ENCODE results near the gene TLE1. TPM values are rescaled to one million over a fixed set of nuclear protein-coding genes. Genes with fewer than 3 reads are reported as not detected.

Gene TLE1
- total RNA-seq, 3 donors from 2014 or later: 42.9 to 51.8 (median 47.3) TPM

DNA sequence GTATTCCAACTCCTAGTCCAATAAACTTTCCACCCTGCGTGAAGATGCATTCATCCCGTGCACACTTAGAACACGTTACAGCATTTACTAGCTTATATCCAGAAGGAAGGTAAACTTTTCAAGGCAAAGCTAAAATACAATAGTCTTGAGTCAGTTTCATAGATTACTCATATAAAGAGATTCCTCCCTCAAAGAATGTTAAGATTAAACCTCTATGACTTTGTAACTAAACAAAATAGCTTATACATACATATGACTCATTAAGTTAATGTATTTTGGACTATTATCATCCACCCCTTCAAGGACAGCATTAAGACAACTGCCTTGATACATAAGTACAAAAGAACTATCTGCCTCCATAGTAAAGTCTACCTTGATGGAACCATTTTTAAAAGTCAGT lies 36.1 kb downstream of the TLE1 start:
- H3K36me3 ChIP-seq (ENCODE audit: low read depth): no peaks in the 10 kb centered on the region
- ATAC-seq: no peak
- TF ChIP-seq, protein P1, sequence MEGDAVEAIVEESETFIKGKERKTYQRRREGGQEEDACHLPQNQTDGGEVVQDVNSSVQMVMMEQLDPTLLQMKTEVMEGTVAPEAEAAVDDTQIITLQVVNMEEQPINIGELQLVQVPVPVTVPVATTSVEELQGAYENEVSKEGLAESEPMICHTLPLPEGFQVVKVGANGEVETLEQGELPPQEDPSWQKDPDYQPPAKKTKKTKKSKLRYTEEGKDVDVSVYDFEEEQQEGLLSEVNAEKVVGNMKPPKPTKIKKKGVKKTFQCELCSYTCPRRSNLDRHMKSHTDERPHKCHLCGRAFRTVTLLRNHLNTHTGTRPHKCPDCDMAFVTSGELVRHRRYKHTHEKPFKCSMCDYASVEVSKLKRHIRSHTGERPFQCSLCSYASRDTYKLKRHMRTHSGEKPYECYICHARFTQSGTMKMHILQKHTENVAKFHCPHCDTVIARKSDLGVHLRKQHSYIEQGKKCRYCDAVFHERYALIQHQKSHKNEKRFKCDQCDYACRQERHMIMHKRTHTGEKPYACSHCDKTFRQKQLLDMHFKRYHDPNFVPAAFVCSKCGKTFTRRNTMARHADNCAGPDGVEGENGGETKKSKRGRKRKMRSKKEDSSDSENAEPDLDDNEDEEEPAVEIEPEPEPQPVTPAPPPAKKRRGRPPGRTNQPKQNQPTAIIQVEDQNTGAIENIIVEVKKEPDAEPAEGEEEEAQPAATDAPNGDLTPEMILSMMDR (IDR thresholded peaks at IDR 0.05): no peak
- no peak overlapping the region for H3K4me3 ChIP-seq
- peaks cover 10% of the 10 kb centered on the region for H3K4me1 ChIP-seq (ENCODE audit: low read depth)
- intact Hi-C loops (cut with DNase I, micrococcal nuclease): no loop called here
- H3K9me3 ChIP-seq: no peaks in the 10 kb centered on the region
- no peak for DNase-seq

DNA sequence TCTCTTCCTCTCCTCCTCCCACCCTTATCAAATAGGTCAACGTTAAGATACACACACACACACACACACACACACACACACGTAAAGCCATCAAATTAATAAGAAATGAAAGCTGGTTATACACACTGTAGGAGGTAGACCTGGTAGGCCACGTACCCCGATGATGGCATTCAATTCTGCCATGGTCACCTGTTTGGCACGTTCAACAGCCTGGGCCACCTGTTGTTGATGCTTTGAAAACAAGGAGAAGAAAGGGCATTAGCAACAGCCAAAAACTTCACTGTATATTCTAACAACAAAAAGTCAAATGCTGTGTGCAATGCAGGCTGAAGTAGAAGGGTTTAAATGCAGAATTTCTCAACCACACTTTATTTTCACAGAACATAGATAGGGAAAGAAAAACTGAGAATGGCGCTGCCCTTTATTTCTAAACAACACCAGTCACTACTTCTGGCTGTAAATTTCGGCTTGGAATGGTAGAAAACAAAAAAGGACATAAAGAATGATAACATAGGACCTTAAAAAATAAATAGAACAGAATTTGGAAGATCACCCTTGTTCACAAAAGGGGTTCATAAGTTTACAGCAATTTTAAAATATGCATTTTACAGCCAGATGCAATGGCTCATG lies 37.2 kb downstream of the TLE1 start:
- Histone ChIP-seq H3K4me1 (ENCODE audit: low read depth) (peaks cover 10% of the 10 kb centered on the region), H3K36me3 (ENCODE audit: low read depth) (no peaks in the 10 kb centered on the region), H3K9me3 (no peaks in the 10 kb centered on the region), H3K4me3 (no peak overlapping the region)
- TF ChIP-seq, protein P1 (IDR thresholded peaks at IDR 0.05): no peak
- intact Hi-C loops (cut with DNase I, micrococcal nuclease): no loop called here
- no peak for DNase-seq
- no peak for ATAC-seq

DNA sequence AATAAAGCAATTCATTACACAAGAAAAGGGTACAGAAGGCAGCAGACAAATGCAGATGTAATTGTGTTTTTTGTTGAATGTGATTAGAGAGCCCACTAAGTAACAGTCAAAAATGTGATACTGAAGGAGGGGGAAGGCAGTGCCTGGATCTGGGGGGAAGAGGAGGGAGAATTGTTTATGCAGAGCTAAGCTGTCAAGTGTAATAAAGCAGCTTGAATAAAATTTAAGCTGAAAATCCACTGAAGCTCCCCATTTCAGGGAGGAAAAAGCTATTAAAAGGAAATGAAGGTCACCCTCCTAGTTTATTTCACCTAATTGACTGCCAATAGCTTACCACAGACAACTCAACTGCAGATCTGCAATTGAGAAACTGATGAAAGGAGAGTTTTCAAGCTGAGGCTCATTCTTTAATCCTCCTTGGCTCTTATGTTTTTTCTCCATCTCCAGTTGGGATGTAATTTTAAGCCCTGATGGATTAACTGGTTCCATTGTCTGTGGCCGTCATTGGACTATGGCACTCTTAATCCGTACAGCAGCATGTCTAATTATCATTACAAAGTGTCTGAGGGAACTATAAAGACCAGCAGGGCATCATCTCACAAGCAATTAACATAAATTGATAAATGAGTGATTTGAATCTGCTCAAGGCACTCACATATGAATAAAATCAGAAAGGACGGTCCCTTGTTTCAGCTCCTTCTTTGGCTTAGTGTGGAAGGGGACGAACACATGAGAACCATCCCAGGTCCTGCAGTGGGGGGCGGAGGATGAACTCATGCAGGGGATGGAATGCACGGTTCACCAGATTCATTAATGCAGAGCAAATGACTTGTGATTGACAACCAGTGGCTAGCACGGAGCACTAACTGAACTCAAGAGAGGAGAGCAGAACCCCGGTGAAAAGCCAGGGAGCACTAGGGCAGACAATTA lies 38.5 kb downstream of the TLE1 start:
- no peaks in the 10 kb centered on the region for H3K9me3 ChIP-seq

DNA sequence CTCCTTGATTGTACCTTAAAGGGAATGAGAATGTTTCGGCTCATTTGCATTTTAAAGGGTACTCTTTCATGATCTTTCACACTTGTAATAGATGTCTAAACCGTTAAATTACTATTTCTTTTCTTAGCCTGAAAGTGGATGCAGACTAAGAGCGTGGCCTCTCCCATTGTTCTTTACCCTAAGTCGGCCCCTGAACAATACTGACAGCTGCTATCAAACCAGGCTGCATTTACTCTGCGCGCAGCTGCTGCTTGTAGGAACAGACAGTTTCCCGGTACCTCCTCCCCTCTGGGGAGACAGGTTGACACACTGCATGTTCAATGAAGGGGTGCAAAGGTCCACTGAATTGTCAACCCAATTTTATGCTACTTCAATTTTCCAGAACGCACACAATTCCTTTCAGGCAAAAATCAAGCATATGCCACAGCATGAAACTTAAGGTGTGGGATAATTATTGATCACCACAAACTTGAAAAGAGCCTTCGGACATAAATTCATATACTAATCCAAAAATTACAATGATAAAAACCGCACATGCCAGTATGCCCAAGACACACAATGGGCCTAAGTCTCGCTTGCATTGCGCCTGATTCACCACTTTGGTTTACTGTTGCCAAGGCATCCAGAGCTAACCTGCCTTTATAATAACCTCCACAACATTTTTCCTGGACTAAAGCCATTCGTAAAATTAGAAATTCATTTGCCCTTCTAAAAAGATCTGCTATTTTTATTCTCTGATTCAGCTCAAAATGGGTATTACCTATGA lies 39.7 kb downstream of the TLE1 start:
- DNase-seq (no peak), ATAC-seq (peak; percentile 63)
- TF ChIP-seq, protein P1 (IDR thresholded peaks at IDR 0.05): no peak
- Histone ChIP-seq H3K36me3 (ENCODE audit: low read depth) (no peaks in the 10 kb centered on the region), H3K9me3 (no peaks in the 10 kb centered on the region), H3K4me3 (no peak overlapping the region), H3K4me1 (ENCODE audit: low read depth) (no peaks in the 10 kb centered on the region)
- intact Hi-C loops (cut with DNase I, micrococcal nuclease): no loop called here

More for the DNA sequence above, 38.5 kb downstream of the TLE1 start:
- ATAC-seq (no peak), DNase-seq (no peak)
- intact Hi-C loops (cut with DNase I, micrococcal nuclease): no loop called here
- H3K4me3 ChIP-seq: no peak overlapping the region
- H3K4me1 ChIP-seq (ENCODE audit: low read depth): peaks cover 3% of the 10 kb centered on the region
- no peaks in the 10 kb centered on the region for H3K36me3 ChIP-seq (ENCODE audit: low read depth)
- TF ChIP-seq, protein P1 (IDR thresholded peaks at IDR 0.05): no peak

DNA sequence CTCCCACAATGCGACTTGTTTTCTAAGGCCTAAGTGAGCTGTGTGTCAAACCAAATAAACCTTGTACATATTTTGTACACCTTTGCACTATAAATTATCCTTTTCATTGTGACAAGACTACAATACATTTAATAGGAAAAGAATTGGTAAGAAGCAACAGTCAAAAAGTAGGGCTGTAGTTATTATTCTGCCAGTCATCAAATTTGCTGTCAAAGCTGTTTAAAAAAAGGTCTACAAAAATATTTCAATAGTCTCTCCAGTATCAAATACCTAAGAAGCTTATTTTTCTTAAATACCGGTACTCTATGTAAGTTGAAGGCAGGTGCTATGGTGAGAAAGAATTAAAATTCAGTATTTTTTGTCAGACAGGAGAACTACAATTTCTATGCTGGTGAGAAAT lies 40.5 kb downstream of the TLE1 start:
- Histone ChIP-seq H3K9me3 (no peaks in the 10 kb centered on the region), H3K36me3 (ENCODE audit: low read depth) (no peaks in the 10 kb centered on the region), H3K4me1 (ENCODE audit: low read depth) (no peaks in the 10 kb centered on the region), H3K4me3 (no peak overlapping the region)
- DNase-seq (no peak), ATAC-seq (no peak)
- TF ChIP-seq, protein P1 (IDR thresholded peaks at IDR 0.05): no peak
- intact Hi-C loops (cut with DNase I, micrococcal nuclease): no loop called here
